RWPE2 (cell line): ENCODE data around the gene WNT3A.

Experiments
- ATAC-seq: fragments of 200-7000 bp; cut with Tn5 transposase; 3 replicates; pipeline ENCODE4 v1.9.1; 2021; ENCODE audit warnings: low read depth
- DNase-seq: peaks from one replicate; pipeline ENCODE4 v3.0.0-alpha.2; 2020; ENCODE audit warnings: low spot score
- H3K27ac ChIP-seq: fragments of 450-650 bp; 2 replicates; pipeline ENCODE4 v1.5.1; 2017; ENCODE audit warnings: mild to moderate bottlenecking; ENCODE audit not compliant: poor library complexity, severe bottlenecking
- H3K27me3 ChIP-seq: fragments of 250-450 bp; sonication (Bioruptor Pico); 2 replicates; pipeline ENCODE4 v1.5.1; 2021; ENCODE audit warnings: mild to moderate bottlenecking, moderate library complexity; ENCODE audit not compliant: insufficient read depth, poor library complexity, severe bottlenecking
- H3K36me3 ChIP-seq: fragments of 250-450 bp; sonication (Bioruptor Pico); 2 replicates; pipeline ENCODE4 v1.5.1; 2020; ENCODE audit warnings: low read depth, mild to moderate bottlenecking, moderate library complexity
- H3K4me1 ChIP-seq: fragments of 250-450 bp; sonication (Bioruptor Pico); 2 replicates; pipeline ENCODE4 v1.5.1; 2021; ENCODE audit warnings: mild to moderate bottlenecking, moderate library complexity; ENCODE audit not compliant: insufficient read depth, poor library complexity, severe bottlenecking
- H3K4me3 ChIP-seq: fragments of 250-450 bp; sonication (Bioruptor Pico); 2 replicates; pipeline ENCODE4 v1.5.1; 2021; ENCODE audit warnings: mild to moderate bottlenecking, moderate library complexity; ENCODE audit not compliant: severe bottlenecking
- H3K9me3 ChIP-seq: fragments of 250-450 bp; sonication (Bioruptor Pico); 2 replicates; pipeline ENCODE4 v1.5.1; 2021; ENCODE audit warnings: mild to moderate bottlenecking, moderate library complexity; ENCODE audit not compliant: severe bottlenecking
- CTCF ChIP-seq: fragments of 450-650 bp; IDR thresholded peaks from one replicate; pipeline ENCODE4 v1.5.1; 2017; ENCODE audit warnings: mild to moderate bottlenecking, moderate library complexity; ENCODE audit not compliant: poor library complexity, severe bottlenecking

Gene WNT3A

DNA sequence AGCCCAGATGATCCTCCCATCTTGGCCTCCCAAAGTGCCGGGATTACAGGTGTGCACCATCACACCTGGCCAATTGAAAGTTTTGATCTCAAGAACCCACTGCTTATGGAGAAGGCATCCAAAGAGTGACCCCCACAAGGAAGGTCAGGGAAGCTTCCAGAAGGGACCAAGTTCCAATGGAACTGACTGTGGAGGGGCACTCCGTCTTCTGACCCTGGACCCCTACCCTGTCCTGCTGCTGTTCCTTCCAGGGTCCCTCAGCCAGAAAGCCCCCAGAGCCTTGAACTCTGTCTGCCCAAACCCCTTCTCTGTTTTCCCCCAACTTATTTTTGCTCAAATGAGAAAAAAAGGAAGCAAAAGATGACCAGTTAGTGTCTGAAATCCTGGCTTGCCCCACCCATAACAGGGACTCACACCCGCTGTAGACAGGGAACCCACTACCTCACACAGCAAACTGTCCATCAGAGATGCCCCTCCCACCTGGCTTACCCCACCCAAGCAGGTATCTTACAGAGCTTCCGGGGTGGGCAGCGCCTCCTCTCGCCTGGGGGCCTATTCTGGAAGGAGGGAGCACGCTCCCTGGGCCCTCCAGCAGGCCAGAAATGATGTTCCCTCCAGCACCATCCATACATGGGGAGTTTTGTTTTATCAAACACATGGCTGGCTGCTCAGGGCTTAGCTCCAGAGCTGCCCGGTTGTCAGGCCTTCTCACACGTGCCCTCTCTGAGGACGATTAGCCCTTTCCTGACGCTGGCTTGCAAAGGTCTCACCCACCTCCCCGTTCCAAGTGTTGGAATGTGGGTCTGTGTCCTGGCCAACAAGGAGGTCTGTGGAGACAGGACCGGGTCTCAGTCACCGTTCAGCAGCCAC is 3.1 kb upstream of the WNT3A start:
- no peak for ATAC-seq
- Histone ChIP-seq H3K27me3 (peaks cover 13% of the 10 kb centered on the region), H3K27ac (no peak overlapping the region), H3K4me3 (no peak overlapping the region), H3K9me3 (no peaks in the 10 kb centered on the region), H3K36me3 (no peaks in the 10 kb centered on the region), H3K4me1 (no peaks in the 10 kb centered on the region)
- TF ChIP-seq CTCF: no peak
- no peak for DNase-seq

DNA sequence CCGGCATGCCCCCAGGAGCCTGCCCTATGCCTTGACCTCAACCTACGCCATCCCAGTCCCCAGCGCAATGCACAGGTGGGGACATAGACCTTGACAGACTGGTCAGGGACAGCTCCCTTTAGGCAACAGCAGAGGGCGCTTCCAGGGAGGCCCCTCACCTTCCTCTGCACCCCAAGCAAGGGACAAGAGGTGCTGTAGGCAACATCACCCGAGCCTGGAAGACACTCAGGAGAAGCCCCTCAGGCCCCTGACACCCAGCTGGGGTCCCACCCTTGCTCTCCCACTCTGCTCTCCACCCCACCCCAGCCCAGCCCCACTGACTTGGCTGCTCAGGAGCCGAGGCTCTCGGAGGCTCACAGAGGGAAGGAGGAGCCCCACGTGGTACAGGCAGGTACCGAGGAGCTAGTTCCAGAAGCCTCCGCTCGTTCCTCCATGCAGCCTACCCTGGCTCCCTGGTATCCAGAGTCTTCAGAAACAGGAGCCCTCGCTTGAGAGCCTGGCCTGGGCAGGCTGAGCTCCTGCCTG is 2.4 kb upstream of the WNT3A start:
- peak; percentile 38 for TF ChIP-seq CTCF
- DNase-seq: no peak
- no peak overlapping the region for H3K4me3 ChIP-seq
- H3K27ac ChIP-seq: no peak overlapping the region
- peak; percentile 54; the same call in 2 of the 3 replicates for ATAC-seq
- H3K27me3 ChIP-seq: peaks cover 13% of the 10 kb centered on the region
- H3K4me1 ChIP-seq: no peaks in the 10 kb centered on the region
- H3K9me3 ChIP-seq: no peaks in the 10 kb centered on the region
- H3K36me3 ChIP-seq: no peaks in the 10 kb centered on the region

GRCh38 chr1:228004856-228005462 is 1.8 kb upstream of the WNT3A start:
- Histone ChIP-seq H3K36me3 (no peaks in the 10 kb centered on the region), H3K4me3 (no peak overlapping the region), H3K4me1 (no peaks in the 10 kb centered on the region), H3K27ac (no peak overlapping the region), H3K9me3 (no peaks in the 10 kb centered on the region), H3K27me3 (peaks cover 13% of the 10 kb centered on the region)
- no peak for ATAC-seq
- no peak for TF ChIP-seq CTCF
- DNase-seq: no peak

GRCh38 chr1:228005511-228006033 is 1.2 kb upstream of the WNT3A start:
- DNase-seq: no peak
- peaks cover 13% of the 10 kb centered on the region for H3K27me3 ChIP-seq

More at GRCh38 chr1:228005511-228006033, 1.2 kb upstream of the WNT3A start:
- no peaks in the 10 kb centered on the region for H3K4me1 ChIP-seq
- no peaks in the 10 kb centered on the region for H3K36me3 ChIP-seq
- no peak for TF ChIP-seq CTCF
- no peak overlapping the region for H3K27ac ChIP-seq
- no peaks in the 10 kb centered on the region for H3K9me3 ChIP-seq
- H3K4me3 ChIP-seq: no peak overlapping the region
- ATAC-seq: no peak
